Dermis blood vessel endothelial cell (primary cell): ENCODE data around the gene MRPS25. TPM values are rescaled to one million over a fixed set of nuclear protein-coding genes. Genes with fewer than 3 reads are reported as not detected.
"Not testable (repeated sequence)": the region's sequence is repeated elsewhere in the genome, so short reads cannot be mapped to it uniquely, and the experiment has no call there.

Experiments used
- DNase-seq: peaks from one replicate; pipeline ENCODE4 v3.0.0; 2010
- total RNA-seq: library from RNA; depleted of rRNA; stranded (reverse); fragments of >200 nt; gene quantifications from 2 replicates; pipeline ENCODE4 v1.2.3, GENCODE V29; 2014

MRPS25 gene
- total RNA-seq, 1 donor from 2014 or later = 25.4 TPM

DNA sequence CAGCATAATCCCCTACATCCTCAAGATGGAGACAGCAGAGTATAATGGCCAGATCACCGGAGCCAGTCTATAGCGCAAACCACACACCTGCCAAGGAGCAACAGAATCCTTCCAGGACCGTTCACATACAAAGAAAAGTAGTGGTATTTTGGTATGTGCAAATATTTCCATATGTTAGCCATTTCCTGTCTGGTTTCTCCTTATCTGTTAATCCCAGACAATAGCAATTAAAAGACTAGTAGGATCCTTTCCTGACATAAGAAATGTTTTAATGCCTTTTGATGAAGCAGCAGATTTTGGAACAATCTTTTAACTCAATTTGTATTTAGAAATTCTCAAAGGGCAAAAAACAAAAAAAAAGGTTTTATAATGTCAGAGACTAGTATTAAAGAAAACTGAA is 22.2 kb downstream of the MRPS25 start:
- peak; percentile 52 for DNase-seq

DNA sequence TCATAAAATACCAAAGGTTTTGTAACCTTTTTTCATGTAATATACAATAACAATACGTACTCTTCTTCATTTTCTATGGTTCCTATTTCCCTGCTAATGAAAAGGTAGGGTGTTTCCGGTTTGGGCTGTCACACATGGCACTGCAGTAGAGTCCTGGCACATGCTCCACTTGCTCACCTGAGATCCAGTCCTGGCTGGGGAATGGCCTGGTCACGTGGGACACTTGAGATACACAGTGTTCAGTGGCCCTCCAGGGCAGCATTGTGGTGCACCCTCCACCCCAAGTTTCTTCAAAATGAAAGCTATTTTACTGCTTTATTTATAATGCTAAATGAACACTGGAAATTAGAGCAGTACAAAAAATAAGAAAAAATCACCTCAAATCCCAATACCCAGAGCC is 23.2 kb downstream of the MRPS25 start:
- no peak for DNase-seq

DNA sequence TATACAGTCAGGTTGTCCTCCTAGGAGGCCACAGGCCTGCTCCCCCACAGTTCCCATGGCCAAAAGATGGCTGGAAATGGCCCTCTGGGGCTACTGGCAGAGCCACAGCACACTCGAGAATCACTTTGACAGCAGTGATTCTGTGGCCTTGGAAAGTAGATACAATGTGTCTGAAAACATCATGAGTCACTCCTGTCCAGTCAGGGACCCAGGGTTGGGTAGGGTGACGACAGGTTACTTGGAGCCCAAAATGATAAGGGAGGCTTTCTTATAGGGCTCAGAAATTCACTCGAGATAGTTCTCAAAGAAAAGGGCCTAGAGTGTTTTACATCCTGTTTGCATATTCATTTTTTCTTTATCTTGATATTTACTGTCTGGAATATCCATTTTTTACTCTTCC is 24.3 kb downstream of the MRPS25 start:
- DNase-seq = no peak

DNA sequence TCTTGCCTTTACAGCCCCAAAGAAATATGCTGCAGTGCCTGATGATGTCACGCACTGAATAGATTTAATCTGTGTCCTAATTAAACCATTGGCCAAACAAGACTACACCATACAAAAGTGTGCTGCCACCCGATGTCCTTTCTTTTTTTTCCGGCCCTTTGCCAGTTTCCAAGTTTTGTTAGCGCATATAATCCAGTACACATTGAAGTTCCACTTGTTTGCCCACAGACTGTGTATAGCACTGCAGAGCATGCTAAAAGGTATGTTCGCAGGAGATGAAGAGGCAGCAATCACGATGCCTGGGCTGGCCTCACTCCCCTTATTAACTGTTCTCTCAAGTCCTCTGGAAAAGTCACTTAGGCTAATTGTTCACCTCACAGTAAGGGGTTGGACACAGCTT is 26.8 kb downstream of the MRPS25 start:
- no peak for DNase-seq

DNA sequence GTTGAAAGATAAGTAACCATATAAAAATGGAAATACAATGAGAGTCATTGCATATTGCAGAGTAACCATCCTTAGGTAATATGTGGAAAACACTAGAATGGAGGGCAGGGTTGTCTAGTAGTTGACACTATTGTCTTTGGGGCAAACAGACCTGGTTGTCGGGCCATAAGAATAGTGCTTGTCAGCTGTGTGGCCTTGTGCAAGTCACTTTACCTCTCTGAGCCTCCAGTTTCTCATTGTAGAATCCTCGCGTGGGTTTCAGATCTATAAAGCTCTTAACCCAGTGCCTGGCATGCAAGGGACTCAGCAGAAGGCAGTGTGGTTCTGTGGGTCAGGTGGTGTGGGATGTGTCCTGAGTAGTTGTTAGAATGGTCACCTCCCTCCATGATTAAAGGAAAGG is 32.0 kb downstream of the MRPS25 start:
- no peak for DNase-seq

DNA sequence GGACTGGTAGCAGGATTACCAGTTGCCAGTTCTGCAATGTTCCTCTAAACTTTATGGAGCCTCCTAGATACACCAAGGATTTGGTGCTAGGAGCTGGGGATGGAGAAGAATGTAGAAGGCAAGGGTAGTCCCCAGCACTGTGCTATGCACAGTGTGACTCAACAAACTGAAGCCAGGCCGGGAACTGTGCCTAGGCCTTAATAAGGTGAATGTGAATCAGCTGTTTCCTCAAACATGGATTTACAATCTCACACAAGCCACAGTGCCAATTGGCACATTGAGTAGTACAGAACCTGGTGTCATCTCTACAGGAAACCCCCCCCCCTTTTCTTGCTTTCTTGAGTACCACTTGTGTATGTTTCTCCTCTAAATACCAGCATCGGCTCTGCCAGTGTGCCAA is 32.5 kb downstream of the MRPS25 start:
- DNase-seq = no peak

DNA sequence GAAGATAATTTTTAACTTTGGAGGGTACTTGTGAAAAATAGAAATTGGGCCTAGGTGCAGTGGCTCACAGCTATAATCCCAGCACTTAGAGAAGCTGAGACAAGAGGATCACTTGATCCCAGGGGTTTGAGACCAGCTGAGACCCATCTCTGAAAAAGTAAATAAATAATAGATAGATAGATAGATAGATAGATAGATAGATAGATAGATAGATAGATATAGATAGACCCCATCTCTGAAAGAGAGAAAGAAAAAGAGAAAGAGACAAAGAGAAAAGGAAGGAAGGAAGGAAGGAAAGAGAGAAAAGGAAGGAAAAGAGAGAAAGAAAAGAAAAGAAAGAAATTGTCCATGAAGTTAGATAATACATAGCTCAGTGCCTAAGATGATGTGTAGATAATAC is 35.5 kb downstream of the MRPS25 start:
- no peak for DNase-seq

DNA sequence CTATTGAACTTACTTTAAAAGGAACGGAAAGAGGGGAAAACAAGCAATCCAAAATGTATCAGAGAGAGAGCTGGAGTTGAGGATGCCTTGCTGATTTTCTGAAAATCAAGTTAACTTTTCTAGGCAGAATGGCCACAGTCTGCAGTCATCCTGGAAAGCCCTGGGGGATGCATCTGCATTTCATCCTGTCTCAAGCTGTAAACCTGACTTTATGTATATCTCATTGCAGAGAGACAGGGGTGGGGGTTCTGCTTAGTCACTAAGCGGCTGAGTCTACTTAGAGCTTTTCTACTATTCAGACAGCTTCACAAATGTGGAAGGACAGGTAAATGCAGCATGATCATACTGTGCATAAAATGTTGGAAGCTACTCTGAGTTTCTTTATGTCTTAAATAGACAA is 41.4 kb downstream of the MRPS25 start:
- no peak for DNase-seq

DNA sequence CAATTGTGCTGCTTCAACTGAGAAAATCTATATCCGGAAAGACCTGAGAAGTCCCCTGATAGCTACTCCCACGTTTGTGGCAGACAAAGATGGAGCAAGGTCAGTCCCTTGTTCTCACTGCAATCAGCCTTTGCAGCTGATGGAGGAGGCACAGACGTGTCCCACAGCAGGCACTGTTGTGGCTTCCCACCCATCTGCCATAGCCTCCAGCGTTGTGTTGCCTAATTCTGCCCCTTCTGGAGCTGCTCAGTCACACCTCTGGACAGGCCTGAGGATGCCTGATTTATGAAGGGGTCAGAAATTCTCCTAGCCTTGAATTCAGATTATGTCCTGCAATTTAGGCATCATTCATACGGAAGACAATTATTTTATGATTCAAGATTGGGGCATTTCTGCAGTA is 41.9 kb downstream of the MRPS25 start:
- DNase-seq = no peak

DNA sequence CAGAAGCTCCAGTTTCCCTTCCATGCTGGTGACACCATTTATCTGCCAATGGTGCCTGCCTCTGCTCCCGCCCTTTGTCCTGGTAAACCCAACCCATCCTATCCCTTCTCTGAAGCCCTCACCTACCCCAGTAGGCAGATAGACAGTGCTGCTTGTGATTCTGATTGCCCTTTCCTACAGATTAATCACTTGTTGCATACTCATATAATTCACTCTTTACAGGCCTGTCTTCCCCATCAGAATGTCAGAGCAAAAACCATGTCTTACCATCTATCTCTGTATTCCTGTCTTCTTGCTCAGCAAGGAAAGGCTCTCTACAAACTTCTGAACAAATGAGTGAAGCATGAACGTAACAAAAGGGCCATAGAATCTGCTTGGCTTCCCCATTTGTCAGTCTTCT is 47.9 kb downstream of the MRPS25 start:
- no peak for DNase-seq

DNA sequence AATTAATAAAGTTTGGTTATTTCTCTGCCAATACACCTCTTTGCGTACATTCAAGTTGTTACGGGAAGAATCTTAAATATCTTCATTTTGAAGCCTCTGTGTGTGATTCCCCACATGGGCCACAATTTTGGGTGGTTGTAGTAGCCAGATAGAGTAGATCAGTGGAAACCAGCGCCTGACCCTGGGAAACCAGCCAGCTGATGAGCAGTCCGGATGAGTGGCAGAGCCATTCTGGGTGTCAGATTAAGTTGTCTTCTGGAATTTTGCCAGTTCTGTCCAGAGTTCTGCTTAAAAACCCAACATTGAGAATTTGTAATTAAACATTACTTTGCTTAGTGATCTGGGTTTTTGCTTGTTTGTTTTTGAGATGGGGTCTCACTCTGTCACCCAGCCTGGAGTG is 49.7 kb downstream of the MRPS25 start:
- DNase-seq = no peak

DNA sequence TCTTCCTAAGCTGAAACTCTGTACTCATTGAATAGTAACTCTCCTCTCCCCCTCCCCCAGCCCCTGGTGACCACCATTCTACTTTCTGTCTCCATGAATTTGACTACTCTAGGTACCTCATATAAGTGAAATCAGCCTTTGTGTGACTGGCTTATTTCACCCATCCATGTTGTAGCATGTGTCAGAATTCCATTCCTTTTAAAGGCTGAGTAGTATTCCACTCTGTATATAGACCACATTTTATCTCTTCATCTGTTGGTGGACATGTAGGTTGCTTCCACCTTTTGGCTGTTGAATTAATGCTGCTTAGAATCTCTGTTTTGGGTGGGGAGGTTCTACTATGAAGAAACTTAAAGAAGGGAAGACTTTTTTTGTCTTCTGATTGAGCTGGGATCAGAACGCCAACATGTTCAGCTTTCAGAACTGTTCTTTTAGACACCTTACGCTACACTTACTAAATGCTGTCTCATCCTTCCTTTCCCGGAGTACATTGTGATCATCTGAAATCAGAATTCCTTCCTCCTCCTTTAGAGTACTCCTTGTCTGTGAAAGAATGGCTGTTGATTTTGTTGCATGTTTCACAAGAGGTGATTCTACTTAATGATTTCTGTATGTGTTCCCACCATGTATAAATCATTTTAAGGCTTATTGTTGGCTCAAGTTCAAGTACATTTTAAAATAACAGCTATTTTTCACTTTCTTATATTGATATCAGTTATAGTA is 50.3 kb downstream of the MRPS25 start:
- DNase-seq = no peak

DNA sequence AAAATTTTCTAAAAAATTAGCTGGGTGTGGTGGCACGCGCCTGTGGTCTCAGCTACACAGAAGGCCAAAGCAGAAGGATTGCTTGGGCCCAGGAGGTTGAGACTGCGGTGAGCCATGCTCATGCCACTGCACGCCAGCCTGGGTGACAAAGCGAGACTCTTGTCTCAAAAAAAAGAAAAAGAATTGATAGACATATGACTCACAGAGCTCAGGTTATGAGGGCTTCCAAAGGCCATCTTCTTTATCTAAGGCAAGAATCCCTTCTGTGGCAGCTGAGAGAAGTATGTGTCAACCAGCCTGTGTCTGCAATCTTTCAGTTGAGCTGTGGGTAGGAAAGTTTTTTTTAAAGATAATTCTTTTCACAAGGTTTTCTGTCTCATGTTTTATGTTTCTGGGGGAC is 53.9 kb downstream of the MRPS25 start:
- no peak for DNase-seq

DNA sequence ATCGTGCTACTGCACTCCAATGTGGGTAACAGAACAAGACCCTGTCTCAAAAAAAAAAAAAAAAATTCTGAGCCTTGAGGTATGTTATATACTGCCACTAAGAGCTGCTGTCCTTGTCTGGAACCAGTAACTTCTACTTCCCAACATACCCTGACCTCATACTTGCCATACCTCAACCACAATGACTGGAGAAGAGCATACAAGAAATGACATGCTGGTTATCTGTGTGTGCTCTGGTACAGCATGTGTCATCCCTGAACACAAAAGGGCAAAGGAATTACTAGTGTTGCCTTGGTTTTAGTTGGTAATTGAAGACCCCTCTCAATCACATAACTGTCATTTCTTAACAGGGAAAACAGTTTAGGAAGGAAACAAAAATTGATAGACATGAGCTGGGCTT is 54.5 kb downstream of the MRPS25 start:
- DNase-seq = no peak

DNA sequence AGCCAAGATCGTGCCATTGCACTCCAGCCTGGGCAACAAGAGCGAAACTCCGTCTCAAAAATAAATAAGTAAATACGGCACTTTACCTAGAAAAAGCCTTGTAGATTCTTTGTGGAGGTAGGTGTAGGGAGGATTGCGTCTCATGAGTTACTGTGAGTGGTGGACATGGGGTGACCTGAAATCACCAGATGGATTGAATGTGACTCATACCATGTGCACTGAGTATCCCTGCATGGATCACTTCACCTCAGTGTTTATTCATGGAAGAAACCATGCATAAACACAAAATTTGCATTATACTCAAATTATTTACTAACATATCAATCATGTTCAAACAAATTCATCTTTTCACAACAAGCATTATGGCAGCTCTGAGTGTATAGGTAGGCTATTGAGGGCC is 55.9 kb downstream of the MRPS25 start:
- no peak for DNase-seq

DNA sequence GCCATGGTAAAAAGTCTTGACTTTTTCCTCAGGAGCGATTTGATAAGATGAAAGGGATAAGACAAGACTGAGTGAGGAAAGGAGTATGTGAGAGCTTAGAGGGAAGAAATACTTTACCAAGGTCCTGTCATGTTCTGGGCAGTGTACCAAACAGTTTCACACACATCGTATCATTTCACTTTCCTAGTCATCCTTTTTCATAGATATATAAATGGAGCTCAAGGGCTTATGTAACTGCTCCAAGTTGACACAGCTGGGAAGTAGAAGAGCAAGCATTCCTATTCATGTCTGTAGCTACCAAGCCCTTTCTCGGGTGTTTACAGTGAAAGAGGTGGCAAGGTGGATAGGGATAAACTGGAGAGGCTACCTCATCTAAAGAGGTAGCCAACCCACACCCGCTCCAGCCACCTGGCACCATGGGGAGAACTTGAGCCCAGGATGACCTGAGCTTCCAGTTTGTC is 57.4 kb downstream of the MRPS25 start:
- DNase-seq = no peak

DNA sequence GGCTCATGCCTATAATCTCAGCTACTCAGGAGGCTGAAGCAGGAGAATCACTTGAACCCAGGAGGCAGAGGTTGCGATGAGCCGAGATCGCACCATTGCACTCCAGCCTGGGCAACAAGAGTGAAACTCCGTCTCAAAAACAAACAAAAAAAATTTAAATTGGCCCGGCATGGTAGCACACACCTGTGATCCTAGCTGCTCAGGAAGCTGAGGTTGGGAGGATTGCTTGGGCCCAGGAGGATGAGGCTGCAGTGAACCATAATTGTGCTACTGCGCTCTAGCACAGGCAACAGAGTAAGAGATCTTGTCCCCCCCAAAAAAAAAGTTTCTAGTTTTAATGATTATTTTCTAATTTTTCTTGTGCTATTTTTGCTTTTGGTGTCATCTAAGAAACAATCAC is 65.9 kb downstream of the MRPS25 start:
- DNase-seq = not testable (repeated sequence)

Other genes with a start within 250 kb of the MRPS25 start
- 103 and 196 TPM in 2 replicates for gene FGD5, start 246.4 kb downstream of the MRPS25 start, total RNA-seq
- gene NR2C2, start 117.7 kb downstream of the MRPS25 start, total RNA-seq = 31.0 and 38.4 TPM in 2 replicates
- 25.4 and 28.2 TPM in 2 replicates for gene RBSN, start 33.8 kb upstream of the MRPS25 start, total RNA-seq
- gene CAPN7, start 140.9 kb upstream of the MRPS25 start, total RNA-seq = 33.5 and 43.9 TPM in 2 replicates